Thyroid gland (tissue), 4 donors: ENCODE measurements around the gene TTLL10.

Source experiments
- CTCF ChIP-seq, 6 experiments: fragments of 200-600 bp in 3 of 6; fragments of 450-650 bp in 3 of 6; sonication (generic) in 3 of 6; IDR thresholded peaks; one replicate each; pipeline ENCODE4 v1.5.1; 2016 to 2019; ENCODE audit warnings: antibody characterized with exemption in 6 of 6, mild to moderate bottlenecking in 2 of 6, inconsistent platforms in 1 of 6, moderate library complexity in 1 of 6
- POLR2A ChIP-seq, 2 donors: fragments of 450-650 bp; IDR thresholded peaks; one replicate each; pipeline ENCODE4 v1.6.1; 2017; ENCODE audit warnings: antibody characterized with exemption in 2 of 2, mild to moderate bottlenecking in 2 of 2, moderate library complexity in 1 of 2

- TF ChIP-seq CTCF (IDR thresholded peaks at IDR 0.05) (no peak), POLR2A (IDR thresholded peaks at IDR 0.05) (no peak)
These were observed 44.2 kb downstream of the TTLL10 start for GRCh38 chr1:1217621-1218523.
